Prostate gland (tissue), 2 donors: Measurements from ENCODE around the gene CGREF1. TPM values are rescaled to one million over a fixed set of nuclear protein-coding genes. Genes with fewer than 3 reads are reported as not detected.

Experiments used
- DNase-seq: peaks from one replicate; pipeline ENCODE4 v3.0.0-alpha.2; 2019; ENCODE audit warnings: low spot score
- H3K27ac ChIP-seq, 2 donors: fragments of 200-600 bp; sonication (generic); 2 replicates each; pipeline ENCODE4 v1.5.1; 2017 to 2019
- H3K27me3 ChIP-seq: fragments of 200-600 bp; sonication (generic); replicated peaks from 2 replicates; pipeline ENCODE4 v1.5.1; 2019; ENCODE audit not compliant: insufficient read depth
- H3K36me3 ChIP-seq, 2 donors: fragments of 200-600 bp; sonication (generic); 1 replicate in 1 of 2; 2 replicates in 1 of 2; pipeline versions ENCODE4 v1.5.1 to v1.8.1; 2017 to 2019
- H3K4me1 ChIP-seq: fragments of 200-600 bp; sonication (generic); replicated peaks from 2 replicates; pipeline ENCODE4 v1.5.1; 2019
- H3K4me3 ChIP-seq, 2 donors: fragments of 200-600 bp; sonication (generic); 2 replicates each; pipeline ENCODE4 v1.5.1; 2017 to 2019
- H3K9me3 ChIP-seq: fragments of 200-600 bp; sonication (generic); 2 replicates; pipeline ENCODE4 v1.5.1; 2017
- POLR2A ChIP-seq: fragments of 450-650 bp; IDR thresholded peaks from one replicate; pipeline ENCODE4 v1.6.1; 2016; ENCODE audit warnings: antibody characterized with exemption, mild to moderate bottlenecking
- POLR2AphosphoS5 ChIP-seq: sonication (generic); formaldehyde crosslinking; IDR thresholded peaks from one replicate; pipeline ENCODE4 v1.6.1; 2017; ENCODE audit warnings: antibody characterized with exemption
- WGBS: methylation state at CpG from one replicate; pipeline ENCODE4 v1.1.5; 2018; 5-methylcytosine and 5-hydroxymethylcytosine counted together
- intact Hi-C: fragments of 100-400 bp; cut with DNase I; formaldehyde crosslinking; loops from one replicate; pipeline ENCODE4 v1.14.2; 2022
- total RNA-seq, 2 donors: library from RNA; depleted of rRNA; stranded (reverse); fragments of >200 nt; gene quantifications; one replicate each; pipeline ENCODE4 v1.1.0, GENCODE V29; 2016
- TF ChIP-seq, protein P1 (sequence below), 4 experiments: fragments of 200-600 bp in 2 of 4; fragments of 450-650 bp in 2 of 4; sonication (generic) in 2 of 4; IDR thresholded peaks; 1 replicate in 3 of 4; 2 replicates in 1 of 4; pipeline ENCODE4 v1.5.1; 2016 to 2019; ENCODE audit warnings: antibody characterized with exemption in 4 of 4, mild to moderate bottlenecking in 2 of 4, moderate library complexity in 2 of 4

CGREF1 gene
- total RNA-seq, 2 donors from 2014 or later, result 4.9 to 10.7 TPM

DNA sequence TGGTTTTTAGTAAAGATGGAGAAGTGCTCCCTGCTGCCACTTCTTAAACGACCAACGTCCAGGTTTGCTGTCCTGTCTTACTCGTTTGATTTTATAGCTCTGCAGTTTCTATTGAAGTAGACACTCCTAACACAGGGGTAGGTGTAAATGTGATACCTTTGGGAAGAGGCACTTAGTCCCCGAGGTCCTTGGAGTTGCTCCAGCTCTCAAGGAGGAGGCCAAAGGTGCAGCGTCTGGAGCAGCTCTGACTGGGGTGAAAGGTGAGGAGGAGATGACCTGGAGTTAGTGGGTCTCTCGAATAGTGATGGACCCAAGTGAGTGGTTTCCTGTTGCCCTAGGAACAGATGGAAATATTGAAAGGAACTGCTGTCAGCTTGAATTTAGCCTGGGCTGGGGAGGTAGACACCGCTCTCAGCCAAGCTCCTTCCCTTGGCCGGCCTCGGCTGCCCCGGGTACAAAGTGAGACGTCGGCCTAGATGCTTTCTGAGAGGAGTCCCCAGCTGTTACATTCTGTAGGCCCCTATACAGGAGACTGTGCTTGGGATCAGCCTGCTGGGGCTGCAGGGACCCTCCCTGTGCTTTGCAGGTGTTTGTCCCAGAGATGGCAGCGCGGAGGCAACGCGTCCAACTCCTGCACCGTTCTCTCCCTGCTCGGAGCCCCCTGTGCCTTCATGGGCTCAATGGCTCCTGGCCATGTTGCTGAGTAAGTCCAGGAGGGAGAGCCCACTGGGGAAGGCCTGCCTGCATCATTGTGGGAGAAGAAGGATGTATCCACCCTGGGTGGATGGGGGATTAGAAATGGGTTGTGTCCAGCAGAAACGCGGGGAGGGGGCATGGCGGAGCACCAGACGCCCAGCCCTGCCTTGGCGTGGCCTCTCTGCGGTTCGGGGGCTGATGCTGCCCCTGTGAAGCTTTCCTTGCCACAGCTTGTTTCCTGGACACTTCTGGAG, 26.9 kb downstream of the CGREF1 start:
- H3K36me3 ChIP-seq, result no peaks in the 10 kb centered on the region
- WGBS, result 68% methylated on average over 25 of the region's 25 CpGs
- peaks cover 3% of the 10 kb centered on the region for H3K4me1 ChIP-seq
- no peak overlapping the region for H3K27ac ChIP-seq
- no peaks in the 10 kb centered on the region for H3K9me3 ChIP-seq
- H3K27me3 ChIP-seq, result no peaks in the 10 kb centered on the region
- no peak overlapping the region for H3K4me3 ChIP-seq
- no peak for DNase-seq
- TF ChIP-seq, protein P1, sequence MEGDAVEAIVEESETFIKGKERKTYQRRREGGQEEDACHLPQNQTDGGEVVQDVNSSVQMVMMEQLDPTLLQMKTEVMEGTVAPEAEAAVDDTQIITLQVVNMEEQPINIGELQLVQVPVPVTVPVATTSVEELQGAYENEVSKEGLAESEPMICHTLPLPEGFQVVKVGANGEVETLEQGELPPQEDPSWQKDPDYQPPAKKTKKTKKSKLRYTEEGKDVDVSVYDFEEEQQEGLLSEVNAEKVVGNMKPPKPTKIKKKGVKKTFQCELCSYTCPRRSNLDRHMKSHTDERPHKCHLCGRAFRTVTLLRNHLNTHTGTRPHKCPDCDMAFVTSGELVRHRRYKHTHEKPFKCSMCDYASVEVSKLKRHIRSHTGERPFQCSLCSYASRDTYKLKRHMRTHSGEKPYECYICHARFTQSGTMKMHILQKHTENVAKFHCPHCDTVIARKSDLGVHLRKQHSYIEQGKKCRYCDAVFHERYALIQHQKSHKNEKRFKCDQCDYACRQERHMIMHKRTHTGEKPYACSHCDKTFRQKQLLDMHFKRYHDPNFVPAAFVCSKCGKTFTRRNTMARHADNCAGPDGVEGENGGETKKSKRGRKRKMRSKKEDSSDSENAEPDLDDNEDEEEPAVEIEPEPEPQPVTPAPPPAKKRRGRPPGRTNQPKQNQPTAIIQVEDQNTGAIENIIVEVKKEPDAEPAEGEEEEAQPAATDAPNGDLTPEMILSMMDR (IDR thresholded peaks at IDR 0.05), result no peak
- TF ChIP-seq POLR2A, result no peak
- TF ChIP-seq POLR2AphosphoS5, result no peak
- intact Hi-C loops, result no loop called here

DNA sequence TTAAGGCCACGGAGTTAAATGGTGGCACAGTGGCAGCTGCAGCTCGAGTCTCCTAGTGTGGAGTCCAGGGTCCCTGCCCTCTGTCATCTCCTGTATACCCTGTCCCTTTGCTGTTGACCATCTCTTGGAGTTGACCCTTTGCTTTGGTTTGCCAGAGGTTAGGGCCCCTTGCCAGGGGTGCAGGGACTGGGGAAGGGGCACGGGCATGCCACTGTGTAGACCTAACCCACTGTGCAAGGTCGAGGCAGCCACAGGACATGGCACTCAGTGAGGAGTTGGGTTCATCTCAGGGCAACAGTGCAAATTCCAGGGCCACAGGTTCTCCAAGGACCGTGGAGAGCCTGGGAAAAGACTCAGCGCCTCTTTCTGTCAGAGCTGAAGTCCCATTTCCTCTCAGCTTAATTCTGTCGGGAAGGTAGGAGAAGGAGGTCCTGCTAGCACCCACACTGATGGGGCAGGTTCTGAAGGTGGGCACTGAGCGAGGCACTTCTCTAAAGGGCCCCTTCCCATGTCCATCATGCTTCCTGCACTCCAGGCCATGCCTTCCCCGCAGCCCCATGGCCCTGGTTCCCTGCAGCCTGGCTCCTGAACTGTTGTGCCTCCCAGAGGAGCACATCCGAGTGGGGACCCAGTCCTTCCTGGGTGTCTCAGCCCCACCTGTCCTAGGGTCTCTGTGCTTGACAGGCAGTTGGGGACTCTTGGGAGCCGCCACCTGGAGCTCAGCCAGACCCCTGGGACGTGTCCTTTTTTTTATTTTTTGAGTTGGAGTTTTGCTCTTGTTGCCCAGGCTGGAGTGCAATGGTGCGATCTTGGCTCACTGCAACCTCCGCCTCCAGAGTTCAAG, 29.6 kb downstream of the CGREF1 start:
- no peak overlapping the region for H3K27ac ChIP-seq
- H3K27me3 ChIP-seq, result no peaks in the 10 kb centered on the region
- intact Hi-C loops, result loop anchor here (5.0 kb wide), 1 partner anchor 127 kb away; no protein-coding TSS in a partner anchor
- 87% methylated on average over 14 of the region's 14 CpGs for WGBS
- no peak for DNase-seq
- H3K4me1 ChIP-seq, result no peaks in the 10 kb centered on the region
- TF ChIP-seq, protein P1 (IDR thresholded peaks at IDR 0.05), result no peak
- no peak for TF ChIP-seq POLR2A
- no peak for TF ChIP-seq POLR2AphosphoS5
- H3K4me3 ChIP-seq, result no peak overlapping the region
- H3K9me3 ChIP-seq, result no peaks in the 10 kb centered on the region
- no peaks in the 10 kb centered on the region for H3K36me3 ChIP-seq

DNA sequence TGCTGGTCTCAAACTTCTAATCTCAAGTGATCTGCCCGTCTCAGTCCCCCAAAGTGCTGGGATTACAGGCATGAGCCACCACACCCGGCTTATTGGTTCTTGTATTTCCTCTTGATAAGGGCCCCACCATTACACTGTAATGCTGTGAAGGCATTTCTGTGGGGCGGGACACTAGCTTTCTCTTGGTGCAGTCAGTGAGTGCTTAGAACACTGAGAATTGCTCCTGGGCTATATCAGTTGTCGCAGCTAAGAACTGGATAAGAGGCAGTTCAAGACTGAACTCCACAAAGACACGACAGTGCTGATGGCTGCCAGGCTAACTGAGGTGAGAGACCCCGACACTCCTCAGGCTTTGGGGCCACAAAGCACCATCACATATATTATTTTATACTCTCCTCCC, 30.3 kb downstream of the CGREF1 start:
- 96% methylated on average over 6 of the region's 6 CpGs for WGBS
- no peaks in the 10 kb centered on the region for H3K36me3 ChIP-seq
- DNase-seq, result no peak

DNA sequence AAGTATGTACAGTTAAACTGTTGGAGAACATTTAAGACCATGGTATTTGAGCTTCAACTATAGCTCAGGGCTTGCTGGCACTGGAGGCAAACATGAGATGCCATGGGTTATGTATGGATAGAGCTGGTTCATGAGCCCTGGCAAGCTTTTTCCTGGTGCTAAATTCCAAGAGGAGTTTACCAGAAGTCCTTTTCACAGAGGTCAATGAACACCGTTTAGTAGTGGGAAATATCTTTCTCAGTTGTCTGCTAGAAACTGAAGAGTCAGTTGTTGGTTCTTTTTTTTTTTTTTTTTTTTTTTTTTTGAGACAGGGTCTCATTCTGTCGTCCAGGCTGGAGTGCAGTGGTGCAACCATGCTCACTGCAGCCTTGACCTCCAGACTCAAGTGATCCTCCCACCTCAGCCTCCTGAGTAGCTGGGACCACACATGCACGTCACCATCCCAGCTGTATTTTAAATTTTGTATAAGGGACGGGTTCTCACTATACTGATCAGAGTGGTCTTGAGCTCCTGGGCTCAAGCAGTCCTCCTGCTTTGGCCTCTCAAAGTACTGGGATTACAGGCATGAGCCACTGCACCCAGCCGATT, 31.0 kb downstream of the CGREF1 start:
- H3K27me3 ChIP-seq, result no peaks in the 10 kb centered on the region
- 90% methylated on average over 5 of the region's 5 CpGs for WGBS
- no peaks in the 10 kb centered on the region for H3K4me1 ChIP-seq
- no peak for DNase-seq
- TF ChIP-seq, protein P1 (IDR thresholded peaks at IDR 0.05), result no peak
- TF ChIP-seq POLR2AphosphoS5 (no peak), POLR2A (no peak)
- H3K9me3 ChIP-seq, result no peaks in the 10 kb centered on the region
- no peak overlapping the region for H3K4me3 ChIP-seq
- H3K36me3 ChIP-seq, result no peaks in the 10 kb centered on the region
- no peak overlapping the region for H3K27ac ChIP-seq
- intact Hi-C loops, result loop anchor here (5.0 kb wide), 1 partner anchor 126 kb away; no protein-coding TSS in a partner anchor

More for the DNA sequence above, 30.3 kb downstream of the CGREF1 start:
- Histone ChIP-seq H3K27me3 (no peaks in the 10 kb centered on the region), H3K9me3 (no peaks in the 10 kb centered on the region), H3K27ac (no peak overlapping the region), H3K4me3 (no peak overlapping the region), H3K4me1 (no peaks in the 10 kb centered on the region)
- intact Hi-C loops, result loop anchor here (5.0 kb wide), 1 partner anchor 126 kb away; no protein-coding TSS in a partner anchor
- TF ChIP-seq POLR2A, result no peak
- no peak for TF ChIP-seq POLR2AphosphoS5
- TF ChIP-seq, protein P1 (IDR thresholded peaks at IDR 0.05), result no peak
